AG10803 (cell line): ENCODE results near the gene GPR143.

Experiments used
- DNase-seq: peaks from one replicate; pipeline ENCODE4 v3.0.0; 2010; ENCODE audit warnings: low read depth
- H3K4me3 ChIP-seq: 2 replicates; pipeline ENCODE4 v1.5.1; 2011; ENCODE audit warnings: mild to moderate bottlenecking, low read length, control low read depth
- CTCF ChIP-seq: conservative IDR thresholded peaks from 2 replicates; pipeline ENCODE4 v1.5.1; 2011; ENCODE audit warnings: mild to moderate bottlenecking, low read length, control low read depth, inconsistent platforms

The GPR143 gene

GRCh38 chrX:9693307-9694001, 72.2 kb downstream of the GPR143 start:
- DNase-seq, result no peak
- H3K4me3 ChIP-seq, result no peak overlapping the region
- TF ChIP-seq CTCF, result no peak

DNA sequence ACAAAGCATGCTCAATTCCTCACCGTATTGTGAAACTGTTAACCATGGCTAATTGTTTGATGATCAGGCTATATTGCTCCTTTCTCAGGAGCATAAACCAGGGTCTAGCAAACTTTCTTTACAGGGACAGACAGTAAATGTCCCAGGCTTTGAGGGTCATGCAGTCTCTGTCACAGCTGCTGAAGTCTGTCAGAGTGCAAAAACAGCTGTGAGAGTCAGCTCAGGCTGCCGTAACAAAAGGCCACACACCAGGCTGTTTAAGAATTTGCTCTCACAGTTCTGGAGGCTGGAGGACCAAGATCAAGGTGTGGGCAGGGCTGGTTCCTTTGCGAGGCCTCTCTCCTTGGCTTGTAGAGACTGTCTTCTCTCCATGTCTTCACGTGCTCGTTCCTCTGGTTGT, 75.6 kb downstream of the GPR143 start:
- no peak for TF ChIP-seq CTCF
- no peak overlapping the region for H3K4me3 ChIP-seq

DNA sequence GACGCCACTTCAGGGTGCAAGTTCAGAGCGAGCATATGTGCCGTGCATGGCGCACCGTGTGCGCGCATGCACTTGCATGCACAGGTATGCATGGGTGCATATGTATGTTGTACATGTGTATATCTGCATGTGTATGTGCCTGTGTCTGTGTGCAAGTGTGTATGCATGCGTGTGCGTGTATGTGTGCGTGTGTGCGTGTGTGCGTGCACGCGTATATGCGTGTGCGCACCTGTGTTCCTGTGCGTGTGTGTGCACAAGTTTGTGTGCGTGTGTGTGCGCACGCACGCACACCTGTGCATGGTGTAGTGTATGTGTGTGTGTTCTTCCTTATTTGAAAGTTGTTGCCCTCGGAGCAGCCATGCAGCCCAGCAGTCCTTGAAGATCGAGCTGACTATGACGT, 76.8 kb downstream of the GPR143 start:
- H3K4me3 ChIP-seq, result no peak overlapping the region
- TF ChIP-seq CTCF, result no peak
- no peak for DNase-seq

More for the DNA sequence above, 75.6 kb downstream of the GPR143 start:
- DNase-seq, result no peak

GRCh38 chrX:9687899-9688298, 77.7 kb downstream of the GPR143 start:
- no peak overlapping the region for H3K4me3 ChIP-seq
- TF ChIP-seq CTCF, result no peak
- no peak for DNase-seq

GRCh38 chrX:9683350-9683749, 82.3 kb downstream of the GPR143 start:
- no peak overlapping the region for H3K4me3 ChIP-seq
- no peak for TF ChIP-seq CTCF
- DNase-seq, result no peak

- DNase-seq, result no peak
- no peak for TF ChIP-seq CTCF
- no peak overlapping the region for H3K4me3 ChIP-seq
Observed at GRCh38 chrX:9682861-9683260, 82.8 kb downstream of the GPR143 start.

DNA sequence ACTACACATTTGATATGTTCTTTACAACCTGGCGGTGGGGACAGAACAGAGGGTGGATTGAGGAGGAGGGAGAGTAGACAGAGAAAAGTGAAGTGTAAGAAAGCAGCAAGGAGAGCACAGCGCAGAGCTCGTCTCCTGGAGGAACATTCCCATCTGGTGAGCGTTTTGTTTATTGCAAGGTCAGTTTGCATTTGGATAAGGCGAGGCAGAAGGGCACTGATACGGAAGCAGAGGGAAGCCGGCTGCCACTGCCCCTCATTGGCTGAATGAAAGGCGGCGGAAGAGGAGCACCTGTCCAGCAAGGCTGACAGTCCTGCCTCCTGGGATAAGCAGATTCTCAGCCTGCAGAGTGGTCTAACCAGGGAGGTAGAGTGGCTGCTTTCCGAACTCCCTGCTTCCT, 83.2 kb downstream of the GPR143 start:
- DNase-seq, result peak; percentile 29
- no peak overlapping the region for H3K4me3 ChIP-seq
- TF ChIP-seq CTCF, result peak; percentile 44
